Body of pancreas (tissue), 4 donors: ENCODE data around the gene SLC25A53. TPM values are rescaled to one million over a fixed set of nuclear protein-coding genes. Genes with fewer than 3 reads are reported as not detected.
A peak's percentile ranks its signal among the peaks of the same experiment; 100 is the strongest.

Experiments
- ATAC-seq: fragments of 150-250 bp; one replicate; pipeline ENCODE4 v1.9.1; 2016
- DNase-seq, 4 donors: peaks; one replicate each; pipeline ENCODE4 v3.0.0-alpha.2; 2019
- H3K27ac ChIP-seq, 4 donors: fragments of 200-600 bp; sonication (generic); 1 replicate in 3 of 4; 2 replicates in 1 of 4; pipeline versions ENCODE4 v1.5.1 to v1.6.1; 2016 to 2019; ENCODE audit warnings: mild to moderate bottlenecking in 1 of 4, mixed read lengths in 1 of 4, moderate library complexity in 1 of 4
- H3K27me3 ChIP-seq, 2 donors: fragments of 200-600 bp; sonication (generic); one replicate each; pipeline ENCODE4 v1.6.0; 2016; ENCODE audit warnings: mild to moderate bottlenecking in 1 of 2
- H3K36me3 ChIP-seq, 2 donors: fragments of 200-600 bp; sonication (generic); replicated peaks in 1 of 2; 2 replicates each; pipeline ENCODE4 v1.5.1; 2016; ENCODE audit warnings: low read depth in 2 of 2; ENCODE audit not compliant: insufficient read depth in 1 of 2
- H3K4me1 ChIP-seq: fragments of 200-600 bp; sonication (generic); one replicate; pipeline ENCODE4 v1.6.0; 2016
- H3K4me3 ChIP-seq, 2 donors: fragments of 200-600 bp; sonication (generic); 1 replicate in 1 of 2; 2 replicates in 1 of 2; pipeline ENCODE4 v1.5.1; 2016 to 2019
- H3K9me3 ChIP-seq, 3 donors: fragments of 200-600 bp; sonication (generic); 1 replicate in 2 of 3; 2 replicates in 1 of 3; pipeline ENCODE4 v1.5.1; 2016
- CTCF ChIP-seq, 7 experiments: fragments of 450-650 bp in 4 of 7; fragments of 200-600 bp in 3 of 7; sonication (generic) in 3 of 7; IDR thresholded peaks; one replicate each; pipeline ENCODE4 v1.5.1; 2016 to 2019; ENCODE audit warnings: antibody characterized with exemption in 7 of 7
- POLR2A ChIP-seq, 3 donors: fragments of 450-650 bp; IDR thresholded peaks; one replicate each; pipeline ENCODE4 v1.6.1; 2016; ENCODE audit warnings: antibody characterized with exemption in 3 of 3, mild to moderate bottlenecking in 2 of 3
- WGBS, 2 donors: methylation state at CpG; one replicate each; pipeline ENCODE4 v1.1.5; 2017; 5-methylcytosine and 5-hydroxymethylcytosine counted together
- intact Hi-C: fragments of 100-400 bp; cut with DNase I; formaldehyde crosslinking; loops from one replicate; pipeline ENCODE4 v1.15.1; 2023
- total RNA-seq, 2 donors: library from RNA; depleted of rRNA; stranded (reverse); fragments of >200 nt; gene quantifications; one replicate each; pipeline ENCODE4 v1.1.0, GENCODE V29; 2016

The SLC25A53 gene
- total RNA-seq, 2 donors from 2014 or later = 3.6 to 10.9 TPM

GRCh38 chrX:104172788-104173187, 16.0 kb upstream of the SLC25A53 start:
- Histone ChIP-seq H3K4me1 (peaks cover 14% of the 10 kb centered on the region), H3K4me3 (no peak overlapping the region), H3K9me3 (no peaks in the 10 kb centered on the region), H3K36me3 (no peaks in the 10 kb centered on the region), H3K27ac (no peak overlapping the region), H3K27me3 (no peaks in the 10 kb centered on the region)
- DNase-seq (no peak), ATAC-seq (no peak)
- TF ChIP-seq CTCF (IDR thresholded peaks at IDR 0.05) (no peak), POLR2A (IDR thresholded peaks at IDR 0.05) (no peak)
- intact Hi-C loops = no loop called here
- WGBS, 2 donors = 77 to 80% methylated on average over 2 of the region's 2 CpGs

DNA sequence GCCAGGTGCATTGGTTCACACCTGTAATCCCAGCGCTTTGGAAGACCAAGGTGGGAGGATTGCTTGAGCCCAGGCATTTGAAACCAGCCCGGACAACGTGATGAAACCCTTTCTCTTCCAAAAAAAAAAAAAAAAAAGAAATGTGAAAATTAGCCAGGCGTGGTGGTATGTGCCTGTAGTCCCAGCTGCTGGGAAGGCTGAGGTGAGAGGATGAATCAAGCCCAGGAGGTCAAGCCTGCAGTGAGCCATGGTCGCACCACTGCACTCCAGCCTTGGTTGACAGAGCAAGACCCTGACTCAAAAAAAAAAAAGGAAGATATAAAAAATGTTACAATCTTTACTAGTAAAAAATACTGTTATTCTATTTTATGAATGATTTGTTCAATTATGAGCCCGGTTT, 15.3 kb upstream of the SLC25A53 start:
- Histone ChIP-seq H3K4me3 (no peak overlapping the region), H3K27ac (no peak overlapping the region), H3K36me3 (no peaks in the 10 kb centered on the region), H3K9me3 (no peaks in the 10 kb centered on the region), H3K27me3 (no peaks in the 10 kb centered on the region), H3K4me1 (peaks cover 14% of the 10 kb centered on the region)
- ATAC-seq (no peak), DNase-seq (no peak)
- TF ChIP-seq POLR2A (IDR thresholded peaks at IDR 0.05) = no peak
- TF ChIP-seq CTCF (IDR thresholded peaks at IDR 0.05) = no peak
- WGBS, 2 donors = 59 to 61% methylated on average over 6 of the region's 6 CpGs
- intact Hi-C loops = no loop called here

DNA sequence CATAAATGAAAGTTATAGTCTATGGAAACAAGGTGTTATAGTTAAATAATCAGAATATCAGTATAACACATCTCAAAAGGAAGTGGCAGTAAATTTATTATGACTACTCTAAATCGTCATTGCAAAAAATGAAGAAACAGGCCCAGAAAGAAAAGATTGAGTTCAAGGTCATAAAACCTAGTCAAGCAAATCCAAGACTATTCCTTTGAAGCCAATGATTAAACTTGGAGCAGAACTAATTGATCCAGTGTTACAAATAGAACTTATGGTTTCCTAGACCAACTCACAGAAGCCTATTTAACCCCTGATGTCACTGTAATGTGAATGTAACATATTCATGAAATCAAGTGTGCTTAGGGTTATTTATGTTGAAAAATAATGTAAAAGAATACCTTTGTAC, 11.3 kb upstream of the SLC25A53 start:
- no peak overlapping the region for H3K4me3 ChIP-seq
- ATAC-seq (no peak), DNase-seq (no peak)
- H3K27ac ChIP-seq = no peak overlapping the region
- intact Hi-C loops = no loop called here
- H3K27me3 ChIP-seq = no peaks in the 10 kb centered on the region
- no peak for TF ChIP-seq CTCF (IDR thresholded peaks at IDR 0.05)
- no peak for TF ChIP-seq POLR2A (IDR thresholded peaks at IDR 0.05)
- H3K36me3 ChIP-seq = no peaks in the 10 kb centered on the region
- peaks cover 19% of the 10 kb centered on the region for H3K4me1 ChIP-seq
- WGBS, 2 donors = 0% methylated on average over 1 of the region's 1 CpG
- no peaks in the 10 kb centered on the region for H3K9me3 ChIP-seq

- DNase-seq (no peak), ATAC-seq (no peak)
- WGBS, 2 donors = 0 to 1% methylated on average over 12 to 24 of the region's 37 CpGs
- intact Hi-C loops = no loop called here
- peaks cover 19% of the 10 kb centered on the region for H3K4me1 ChIP-seq
- peak overlapping the region; percentile 63 to 85 for H3K4me3 ChIP-seq
- no peaks in the 10 kb centered on the region for H3K9me3 ChIP-seq
- no peaks in the 10 kb centered on the region for H3K36me3 ChIP-seq
- H3K27me3 ChIP-seq = no peaks in the 10 kb centered on the region
- peak overlapping the region; percentile 64 to 92 (median 84) for H3K27ac ChIP-seq
- TF ChIP-seq POLR2A (IDR thresholded peaks at IDR 0.05) = no peak
- TF ChIP-seq CTCF (IDR thresholded peaks at IDR 0.05) = no peak
These were observed 10.1 kb upstream of the SLC25A53 start for GRCh38 chrX:104166735-104167436.
